ENCODE results near the gene ZNF407.
"Not testable (repeated sequence)": the region's sequence is repeated elsewhere in the genome, so short reads cannot be mapped to it uniquely, and the experiment has no call there.

Gene ZNF407

GRCh38 chr18:75097491-75098225, 500.0 kb downstream of the ZNF407 start:
- no peaks in the 10 kb centered on the region for H3K9me3 ChIP-seq
- no peak for DNase-seq
- H3K36me3 ChIP-seq, result no peaks in the 10 kb centered on the region
- no peaks in the 10 kb centered on the region for H3K27me3 ChIP-seq
- H3K4me3 ChIP-seq (ENCODE audit: low read depth, low read length), result no peak overlapping the region
- H3K4me1 ChIP-seq, result no peaks in the 10 kb centered on the region
- TF ChIP-seq CTCF (IDR thresholded peaks at IDR 0.05; ENCODE audit: low read depth, low read length), result no peak

- Histone ChIP-seq H3K36me3 (no peaks in the 10 kb centered on the region), H3K27me3 (no peaks in the 10 kb centered on the region), H3K9me3 (no peaks in the 10 kb centered on the region), H3K4me3 (ENCODE audit: low read depth, low read length) (no peak overlapping the region), H3K4me1 (no peaks in the 10 kb centered on the region)
- TF ChIP-seq CTCF (IDR thresholded peaks at IDR 0.05; ENCODE audit: low read depth, low read length), result no peak
- DNase-seq, result no peak
These were observed 503.4 kb downstream of the ZNF407 start for GRCh38 chr18:75100832-75101630.

- no peak for DNase-seq
- H3K4me3 ChIP-seq (ENCODE audit: low read depth, low read length), result no peak overlapping the region
These were observed 504.2 kb downstream of the ZNF407 start for GRCh38 chr18:75101916-75102315.

GRCh38 chr18:75104029-75104428, 506.4 kb downstream of the ZNF407 start:
- not testable (repeated sequence) for H3K9me3 ChIP-seq; DNase-seq; H3K4me1 ChIP-seq; H3K27me3 ChIP-seq; H3K4me3 ChIP-seq (ENCODE audit: low read depth, low read length); H3K36me3 ChIP-seq

More at GRCh38 chr18:75101916-75102315, 504.2 kb downstream of the ZNF407 start:
- Histone ChIP-seq H3K9me3 (no peaks in the 10 kb centered on the region), H3K36me3 (no peaks in the 10 kb centered on the region), H3K27me3 (no peaks in the 10 kb centered on the region), H3K4me1 (no peaks in the 10 kb centered on the region)
- no peak for TF ChIP-seq CTCF (IDR thresholded peaks at IDR 0.05; ENCODE audit: low read depth, low read length)

- DNase-seq, result no peak
- no peaks in the 10 kb centered on the region for H3K4me1 ChIP-seq
- no peak for TF ChIP-seq CTCF (IDR thresholded peaks at IDR 0.05; ENCODE audit: low read depth, low read length)
These were observed 506.8 kb downstream of the ZNF407 start for GRCh38 chr18:75104483-75104882.

GRCh38 chr18:75105551-75106254, 508.0 kb downstream of the ZNF407 start:
- no peak overlapping the region for H3K4me3 ChIP-seq (ENCODE audit: low read depth, low read length)
- no peaks in the 10 kb centered on the region for H3K9me3 ChIP-seq
- no peaks in the 10 kb centered on the region for H3K27me3 ChIP-seq
- no peak for DNase-seq
- no peak for TF ChIP-seq CTCF (IDR thresholded peaks at IDR 0.05; ENCODE audit: low read depth, low read length)
- no peaks in the 10 kb centered on the region for H3K4me1 ChIP-seq
- H3K36me3 ChIP-seq, result no peaks in the 10 kb centered on the region

More at GRCh38 chr18:75104483-75104882, 506.8 kb downstream of the ZNF407 start:
- H3K9me3 ChIP-seq, result no peaks in the 10 kb centered on the region
- no peaks in the 10 kb centered on the region for H3K36me3 ChIP-seq
- no peak overlapping the region for H3K4me3 ChIP-seq (ENCODE audit: low read depth, low read length)
- no peaks in the 10 kb centered on the region for H3K27me3 ChIP-seq

All from BE2C (cell line).